Upper lobe of left lung (tissue), 4 donors: ENCODE data around the gene PPP1R13B.

ENCODE experiments used
- EP300 ChIP-seq, 4 donors: sonication (generic); formaldehyde crosslinking; IDR thresholded peaks; one replicate each; pipeline ENCODE4 v1.5.1; 2017; ENCODE audit warnings: antibody characterized with exemption in 4 of 4, control low read depth in 2 of 4
- POLR2A ChIP-seq, 4 donors: fragments of 450-650 bp; IDR thresholded peaks; one replicate each; pipeline ENCODE4 v1.5.1; 2016 to 2017; ENCODE audit warnings: antibody characterized with exemption in 4 of 4, mild to moderate bottlenecking in 2 of 4
- POLR2AphosphoS5 ChIP-seq, 2 donors: sonication (generic); formaldehyde crosslinking; IDR thresholded peaks; one replicate each; pipeline ENCODE4 v1.5.1; 2017; ENCODE audit warnings: antibody characterized with exemption in 2 of 2
- TF ChIP-seq, protein P1 (sequence below), 6 experiments: fragments of 450-650 bp in 4 of 6; fragments of 200-600 bp in 2 of 6; sonication (generic) in 2 of 6; IDR thresholded peaks; one replicate each; pipeline ENCODE4 v1.5.1; 2016 to 2019; ENCODE audit warnings: antibody characterized with exemption in 6 of 6

GRCh38 chr14:103703433-103704385 lies 143.7 kb downstream of the PPP1R13B start:
- TF ChIP-seq, protein P1, sequence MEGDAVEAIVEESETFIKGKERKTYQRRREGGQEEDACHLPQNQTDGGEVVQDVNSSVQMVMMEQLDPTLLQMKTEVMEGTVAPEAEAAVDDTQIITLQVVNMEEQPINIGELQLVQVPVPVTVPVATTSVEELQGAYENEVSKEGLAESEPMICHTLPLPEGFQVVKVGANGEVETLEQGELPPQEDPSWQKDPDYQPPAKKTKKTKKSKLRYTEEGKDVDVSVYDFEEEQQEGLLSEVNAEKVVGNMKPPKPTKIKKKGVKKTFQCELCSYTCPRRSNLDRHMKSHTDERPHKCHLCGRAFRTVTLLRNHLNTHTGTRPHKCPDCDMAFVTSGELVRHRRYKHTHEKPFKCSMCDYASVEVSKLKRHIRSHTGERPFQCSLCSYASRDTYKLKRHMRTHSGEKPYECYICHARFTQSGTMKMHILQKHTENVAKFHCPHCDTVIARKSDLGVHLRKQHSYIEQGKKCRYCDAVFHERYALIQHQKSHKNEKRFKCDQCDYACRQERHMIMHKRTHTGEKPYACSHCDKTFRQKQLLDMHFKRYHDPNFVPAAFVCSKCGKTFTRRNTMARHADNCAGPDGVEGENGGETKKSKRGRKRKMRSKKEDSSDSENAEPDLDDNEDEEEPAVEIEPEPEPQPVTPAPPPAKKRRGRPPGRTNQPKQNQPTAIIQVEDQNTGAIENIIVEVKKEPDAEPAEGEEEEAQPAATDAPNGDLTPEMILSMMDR (IDR thresholded peaks at IDR 0.05), result no peak
- TF ChIP-seq POLR2A (IDR thresholded peaks at IDR 0.05) (no peak), POLR2AphosphoS5 (IDR thresholded peaks at IDR 0.05) (no peak), EP300 (IDR thresholded peaks at IDR 0.05) (no peak)
